ENCODE data around the gene DDX42. TPM values are rescaled to one million over a fixed set of nuclear protein-coding genes. Genes with fewer than 3 reads are reported as not detected.

DDX42 gene
- polyA plus RNA-seq, 2 of the 4 experiments (the other 2 are of a cell fraction), result 124 to 262 TPM

DNA sequence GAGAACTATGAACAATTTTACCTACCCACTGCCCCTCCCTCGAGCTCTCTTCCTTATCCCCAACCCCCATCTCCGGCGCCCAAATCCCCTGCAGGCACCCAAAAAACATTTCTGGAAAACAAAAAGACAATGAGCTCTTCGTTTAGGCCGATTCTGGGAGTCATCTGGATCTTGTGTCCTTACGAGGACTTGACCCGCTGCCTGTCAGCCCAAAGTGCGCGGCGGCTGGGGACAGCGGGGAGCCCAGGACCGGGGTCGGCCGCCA, 32.9 kb upstream of the DDX42 start:
- ATAC-seq, result peak; percentile 16 to 53
- Histone ChIP-seq H3K27ac (peak overlapping the region; percentile 89 to 95), H3K4me3 (peak overlapping the region; percentile 78), H3K4me1 (peaks cover 14% of the 10 kb centered on the region), H3K9me3 (no peaks in the 10 kb centered on the region), H3K4me2 (peak overlapping the region; percentile 94)
- no peak for FAIRE-seq
- peak in 1 of 2 experiments; percentile 44 for DNase-seq (ENCODE audit: low read depth in 1 of 2, low spot score in 1 of 2)
- ChIA-PET POLR2A (interaction anchor here (1.0 to 1.6 kb wide), 4 partner anchors 33 to 119 kb away, joined by 3 to 10 read pairs (median 4); partner anchors contain the start of genes CCDC47, DDX42 and MAP3K3), CTCF (no interaction called here)
- TF ChIP-seq TP53 (CRISPR knock-in tag; IDR thresholded peaks at IDR 0.05) (no peak), CBX2 (IDR thresholded peaks at IDR 0.05; ENCODE audit: borderline replicate concordance, low read depth) (no peak), CEBPB (IDR thresholded peaks at IDR 0.05) (no peak), NR3C1 (IDR thresholded peaks at IDR 0.05) (no peak), HOXB5 (CRISPR knock-in tag; IDR thresholded peaks at IDR 0.05) (no peak), RFX5 (IDR thresholded peaks at IDR 0.05) (no peak), HEYL (CRISPR knock-in tag; IDR thresholded peaks at IDR 0.05) (no peak), HOXA7 (CRISPR knock-in tag; IDR thresholded peaks at IDR 0.05) (no peak), MAFK (IDR thresholded peaks at IDR 0.05; ENCODE audit: partially characterized antibody) (no peak), ZNF302 (CRISPR knock-in tag; IDR thresholded peaks at IDR 0.05) (no peak), NFE2L2 (conservative IDR thresholded peaks at IDR 0.05; ENCODE audit: low read length) (no peak), PHF8 (IDR thresholded peaks at IDR 0.05; ENCODE audit: borderline replicate concordance, low read depth) (no peak), KDM5A (IDR thresholded peaks at IDR 0.05) (no peak), ZC3H11A (IDR thresholded peaks at IDR 0.05) (no peak), MYC (IDR thresholded peaks at IDR 0.05; ENCODE audit: borderline replicate concordance, low read length) (no peak), FOXS1 (CRISPR knock-in tag; IDR thresholded peaks at IDR 0.05) (no peak), RAD21 (conservative IDR thresholded peaks at IDR 0.05 in 1 of 2, IDR thresholded peaks at IDR 0.05 in 1 of 2) (no peak)
- TF ChIP-seq, protein P1, sequence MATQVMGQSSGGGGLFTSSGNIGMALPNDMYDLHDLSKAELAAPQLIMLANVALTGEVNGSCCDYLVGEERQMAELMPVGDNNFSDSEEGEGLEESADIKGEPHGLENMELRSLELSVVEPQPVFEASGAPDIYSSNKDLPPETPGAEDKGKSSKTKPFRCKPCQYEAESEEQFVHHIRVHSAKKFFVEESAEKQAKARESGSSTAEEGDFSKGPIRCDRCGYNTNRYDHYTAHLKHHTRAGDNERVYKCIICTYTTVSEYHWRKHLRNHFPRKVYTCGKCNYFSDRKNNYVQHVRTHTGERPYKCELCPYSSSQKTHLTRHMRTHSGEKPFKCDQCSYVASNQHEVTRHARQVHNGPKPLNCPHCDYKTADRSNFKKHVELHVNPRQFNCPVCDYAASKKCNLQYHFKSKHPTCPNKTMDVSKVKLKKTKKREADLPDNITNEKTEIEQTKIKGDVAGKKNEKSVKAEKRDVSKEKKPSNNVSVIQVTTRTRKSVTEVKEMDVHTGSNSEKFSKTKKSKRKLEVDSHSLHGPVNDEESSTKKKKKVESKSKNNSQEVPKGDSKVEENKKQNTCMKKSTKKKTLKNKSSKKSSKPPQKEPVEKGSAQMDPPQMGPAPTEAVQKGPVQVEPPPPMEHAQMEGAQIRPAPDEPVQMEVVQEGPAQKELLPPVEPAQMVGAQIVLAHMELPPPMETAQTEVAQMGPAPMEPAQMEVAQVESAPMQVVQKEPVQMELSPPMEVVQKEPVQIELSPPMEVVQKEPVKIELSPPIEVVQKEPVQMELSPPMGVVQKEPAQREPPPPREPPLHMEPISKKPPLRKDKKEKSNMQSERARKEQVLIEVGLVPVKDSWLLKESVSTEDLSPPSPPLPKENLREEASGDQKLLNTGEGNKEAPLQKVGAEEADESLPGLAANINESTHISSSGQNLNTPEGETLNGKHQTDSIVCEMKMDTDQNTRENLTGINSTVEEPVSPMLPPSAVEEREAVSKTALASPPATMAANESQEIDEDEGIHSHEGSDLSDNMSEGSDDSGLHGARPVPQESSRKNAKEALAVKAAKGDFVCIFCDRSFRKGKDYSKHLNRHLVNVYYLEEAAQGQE (IDR thresholded peaks at IDR 0.05), result no peak
- TF ChIP-seq, protein P2, sequence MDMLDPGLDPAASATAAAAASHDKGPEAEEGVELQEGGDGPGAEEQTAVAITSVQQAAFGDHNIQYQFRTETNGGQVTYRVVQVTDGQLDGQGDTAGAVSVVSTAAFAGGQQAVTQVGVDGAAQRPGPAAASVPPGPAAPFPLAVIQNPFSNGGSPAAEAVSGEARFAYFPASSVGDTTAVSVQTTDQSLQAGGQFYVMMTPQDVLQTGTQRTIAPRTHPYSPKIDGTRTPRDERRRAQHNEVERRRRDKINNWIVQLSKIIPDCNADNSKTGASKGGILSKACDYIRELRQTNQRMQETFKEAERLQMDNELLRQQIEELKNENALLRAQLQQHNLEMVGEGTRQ (IDR thresholded peaks at IDR 0.05), result no peak
- 1% methylated on average over 14 of the region's 14 CpGs for WGBS (ENCODE audit: missing lambda C conversion rate)

DNA sequence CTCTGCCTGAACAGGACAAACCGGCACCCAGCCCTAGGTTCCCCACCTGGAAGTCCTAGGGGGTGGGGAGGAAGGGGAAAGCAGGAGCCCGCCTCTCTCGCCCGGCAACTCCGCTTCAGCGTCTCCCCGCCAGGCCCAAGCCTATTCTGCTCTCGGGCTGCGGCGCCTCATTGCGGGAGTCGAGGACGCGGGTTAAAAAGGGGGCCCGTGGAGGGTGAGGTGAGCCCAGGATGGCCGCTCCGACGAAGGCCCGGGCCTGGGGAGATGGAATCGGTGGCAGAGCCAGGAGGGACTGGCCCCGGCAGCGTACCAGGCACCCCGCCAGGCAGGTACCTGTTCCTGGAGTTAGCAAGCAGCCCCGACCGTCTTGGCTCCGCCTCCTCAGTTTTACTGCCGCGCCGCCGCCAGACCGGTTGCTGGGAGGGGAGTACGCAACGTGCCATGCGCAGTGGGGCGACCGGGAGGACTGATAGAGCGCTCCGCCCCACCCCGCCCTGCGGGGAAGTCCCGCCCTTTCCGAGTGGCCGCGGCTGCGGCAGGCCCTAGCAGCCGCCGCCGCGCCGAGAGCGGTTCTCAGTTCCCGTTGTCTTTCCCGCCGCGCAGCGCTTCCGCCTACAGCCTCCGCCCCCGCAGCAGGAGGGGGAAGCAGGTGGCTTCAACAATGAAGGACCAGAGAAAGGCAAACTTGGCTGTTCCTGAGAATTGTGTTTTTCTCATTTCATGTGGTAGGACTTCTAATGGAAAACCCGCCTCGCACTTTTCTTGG, 32.4 kb upstream of the DDX42 start, which contains the start of gene STRADA:
STRADA (minus strand) TSS at position 392 of the 766 bp plus-strand sequence. CDS start 13,430 bp downstream, outside the sequence.
- ATAC-seq, result peak; percentile 92 to 96
- ChIA-PET POLR2A (interaction anchor here (0.5 to 1.6 kb wide), 8 partner anchors 9 to 119 kb away, joined by 3 to 35 read pairs (median 4); partner anchors contain the start of genes CCDC47, DDX42 and MAP3K3), CTCF (interaction anchor here (1.0 to 1.4 kb wide), 3 partner anchors 9 to 45 kb away, joined by 3 to 5 read pairs (median 4); no protein-coding TSS in a partner anchor)
- H3K9me3 ChIP-seq, result no peaks in the 10 kb centered on the region
- DNase-seq (ENCODE audit: low read depth in 1 of 2, low spot score in 1 of 2), result peak; percentile 95 to 99
- peak within 1 kb of the TSS; percentile 94 for H3K4me2 ChIP-seq
- peaks cover 14% of the 10 kb centered on the region for H3K4me1 ChIP-seq
- peak within 1 kb of the TSS; percentile 92 to 95 for H3K27ac ChIP-seq
- peak within 1 kb of the TSS; percentile 78 for H3K4me3 ChIP-seq
- FAIRE-seq, result no peak
- WGBS (ENCODE audit: missing lambda C conversion rate), result under 1% methylated on average over 21 of the region's 61 CpGs
- peak; percentile 65; the same call in 1 of the 2 replicates for TF ChIP-seq EHF (CRISPR knock-in tag; IDR thresholded peaks at IDR 0.05)
- TF ChIP-seq, protein P1 (IDR thresholded peaks at IDR 0.05), result no peak
- no peak for TF ChIP-seq ESRRA (IDR thresholded peaks at IDR 0.05; ENCODE audit: borderline replicate concordance, low read length)
- TF ChIP-seq, protein P3, sequence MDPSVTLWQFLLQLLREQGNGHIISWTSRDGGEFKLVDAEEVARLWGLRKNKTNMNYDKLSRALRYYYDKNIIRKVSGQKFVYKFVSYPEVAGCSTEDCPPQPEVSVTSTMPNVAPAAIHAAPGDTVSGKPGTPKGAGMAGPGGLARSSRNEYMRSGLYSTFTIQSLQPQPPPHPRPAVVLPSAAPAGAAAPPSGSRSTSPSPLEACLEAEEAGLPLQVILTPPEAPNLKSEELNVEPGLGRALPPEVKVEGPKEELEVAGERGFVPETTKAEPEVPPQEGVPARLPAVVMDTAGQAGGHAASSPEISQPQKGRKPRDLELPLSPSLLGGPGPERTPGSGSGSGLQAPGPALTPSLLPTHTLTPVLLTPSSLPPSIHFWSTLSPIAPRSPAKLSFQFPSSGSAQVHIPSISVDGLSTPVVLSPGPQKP (IDR thresholded peaks at IDR 0.05; ENCODE audit: low read depth, low read length), result no peak
- TF ChIP-seq HOXB5 (CRISPR knock-in tag; IDR thresholded peaks at IDR 0.05), result no peak
- peak; percentile 79 for TF ChIP-seq POLR2A (IDR thresholded peaks at IDR 0.05; ENCODE audit: low read length)
- no peak for TF ChIP-seq NR3C1 (IDR thresholded peaks at IDR 0.05)
- peak; percentile 62; the same call in 1 of the 2 replicates for TF ChIP-seq MAZ (IDR thresholded peaks at IDR 0.05; ENCODE audit: borderline replicate concordance, low read depth, low read length)
- no peak for TF ChIP-seq CEBPB (IDR thresholded peaks at IDR 0.05)
- TF ChIP-seq PHF8 (IDR thresholded peaks at IDR 0.05; ENCODE audit: borderline replicate concordance, low read depth), result peak; percentile 84
- no peak for TF ChIP-seq MYC (IDR thresholded peaks at IDR 0.05; ENCODE audit: borderline replicate concordance, low read length)
- TF ChIP-seq RFX5 (IDR thresholded peaks at IDR 0.05), result 0 out of 2 replicates have a peak, but pooled peaks have one; percentile 25
- no peak for TF ChIP-seq CHD2 (IDR thresholded peaks at IDR 0.05; ENCODE audit: low read length, partially characterized antibody)
- no peak for TF ChIP-seq KDM5A (IDR thresholded peaks at IDR 0.05)
- peak; percentile 73 to 88 for TF ChIP-seq JUN (IDR thresholded peaks at IDR 0.05)
